HG02852 (cell line): Measurements from ENCODE around the gene STXBP5.

Experiments used
- ATAC-seq: cut with Tn5 transposase; IDR thresholded peaks from one replicate; pipeline ENCODE4 v1.9.1; 2021; ENCODE audit warnings: mild to moderate bottlenecking, moderate library complexity; ENCODE audit not compliant: unreplicated experiment

The STXBP5 gene

GRCh38 chr6:147204060-147204785 lies at the start of gene STXBP5:
TSS of gene STXBP5 (plus strand) at chr6:147204417. CDS start at chr6:147204533, 116 bp downstream.
- ATAC-seq = peak; percentile 27

GRCh38 chr6:147154454-147154853 lies 49.8 kb upstream of the STXBP5 start:
- ATAC-seq = no peak

- ATAC-seq = no peak
Measured at GRCh38 chr6:147156218-147156617, 48.0 kb upstream of the STXBP5 start.

- ATAC-seq = no peak
Measured at GRCh38 chr6:147156799-147157382, 47.3 kb upstream of the STXBP5 start.

GRCh38 chr6:147157930-147158329 lies 46.3 kb upstream of the STXBP5 start:
- ATAC-seq = no peak

GRCh38 chr6:147158881-147159280 lies 45.3 kb upstream of the STXBP5 start:
- ATAC-seq = no peak

GRCh38 chr6:147159536-147160374 lies 44.5 kb upstream of the STXBP5 start:
- no peak for ATAC-seq

- ATAC-seq = no peak
Measured at GRCh38 chr6:147160593-147160992, 43.6 kb upstream of the STXBP5 start.

GRCh38 chr6:147161253-147161973 lies 42.8 kb upstream of the STXBP5 start:
- no peak for ATAC-seq

- ATAC-seq = no peak
Measured at GRCh38 chr6:147161974-147162495, 42.2 kb upstream of the STXBP5 start.

GRCh38 chr6:147164761-147165160 lies 39.5 kb upstream of the STXBP5 start:
- ATAC-seq = no peak

GRCh38 chr6:147166360-147166944 lies 37.8 kb upstream of the STXBP5 start:
- no peak for ATAC-seq

- ATAC-seq = no peak
Measured at GRCh38 chr6:147166992-147167391, 37.2 kb upstream of the STXBP5 start.

GRCh38 chr6:147167576-147168461 lies 36.4 kb upstream of the STXBP5 start:
- no peak for ATAC-seq

GRCh38 chr6:147169529-147169928 lies 34.7 kb upstream of the STXBP5 start:
- no peak for ATAC-seq

- no peak for ATAC-seq
Measured at GRCh38 chr6:147170269-147170668, 33.9 kb upstream of the STXBP5 start.

- no peak for ATAC-seq
Measured at GRCh38 chr6:147173140-147173539, 31.1 kb upstream of the STXBP5 start.

- ATAC-seq = no peak
Measured at GRCh38 chr6:147173675-147174308, 30.4 kb upstream of the STXBP5 start.

GRCh38 chr6:147176795-147177194 lies 27.4 kb upstream of the STXBP5 start:
- ATAC-seq = no peak
